Cardiac muscle cell (in vitro differentiated cells and primary cell): ENCODE results near the gene TMEM163. TPM values are rescaled to one million over a fixed set of nuclear protein-coding genes. Genes with fewer than 3 reads are reported as not detected.

ENCODE experiments used
- DNase-seq, 2 donors: peaks; one replicate each; pipeline versions ENCODE4 v3.0.0 to v3.0.0-alpha.2; 2010 to 2017; ENCODE audit warnings: low read depth in 1 of 2, low spot score in 1 of 2
- H3K27ac ChIP-seq: fragments of 200-600 bp; sonication (generic); 2 replicates; pipeline ENCODE4 v1.5.1; 2016
- H3K27me3 ChIP-seq: fragments of 200-600 bp; sonication (generic); 2 replicates; pipeline ENCODE4 v1.6.0; 2016; ENCODE audit warnings: control low read depth
- H3K36me3 ChIP-seq: fragments of 200-600 bp; sonication (generic); 2 replicates; pipeline ENCODE4 v1.5.1; 2016; ENCODE audit warnings: control low read depth
- H3K4me1 ChIP-seq: fragments of 200-600 bp; sonication (generic); 2 replicates; pipeline ENCODE4 v1.8.1; 2017; ENCODE audit warnings: low read depth, mild to moderate bottlenecking, mixed run types
- H3K4me3 ChIP-seq: fragments of 200-600 bp; sonication (generic); 2 replicates; pipeline ENCODE4 v1.5.1; 2016; ENCODE audit warnings: mild to moderate bottlenecking
- H3K9me3 ChIP-seq: fragments of 200-600 bp; sonication (generic); 2 replicates; pipeline ENCODE4 v1.5.1; 2017; ENCODE audit warnings: low read depth, mild to moderate bottlenecking, control low read depth
- polyA plus RNA-seq: library from polyadenylated mRNA; unstranded; fragments of >200 nt; fragmentation: Nextera tagmentation; extraction: Ambion mirVana; gene quantifications from 2 replicates; pipeline ENCODE4 v1.2.1, GENCODE V29; 2016
- total RNA-seq: library from RNA; depleted of rRNA; stranded (reverse); fragments of >200 nt; gene quantifications from 2 replicates; pipeline ENCODE4 v1.2.3, GENCODE V29; 2016
- TF ChIP-seq, protein P1 (sequence below): IDR thresholded peaks from 2 replicates; pipeline ENCODE4 v1.5.1; 2012; ENCODE audit warnings: low read depth, mild to moderate bottlenecking, low read length

TMEM163 gene
- total and polyA plus RNA-seq, 2 experiments from 2014 or later, result 45.8 to 58.1 TPM

DNA sequence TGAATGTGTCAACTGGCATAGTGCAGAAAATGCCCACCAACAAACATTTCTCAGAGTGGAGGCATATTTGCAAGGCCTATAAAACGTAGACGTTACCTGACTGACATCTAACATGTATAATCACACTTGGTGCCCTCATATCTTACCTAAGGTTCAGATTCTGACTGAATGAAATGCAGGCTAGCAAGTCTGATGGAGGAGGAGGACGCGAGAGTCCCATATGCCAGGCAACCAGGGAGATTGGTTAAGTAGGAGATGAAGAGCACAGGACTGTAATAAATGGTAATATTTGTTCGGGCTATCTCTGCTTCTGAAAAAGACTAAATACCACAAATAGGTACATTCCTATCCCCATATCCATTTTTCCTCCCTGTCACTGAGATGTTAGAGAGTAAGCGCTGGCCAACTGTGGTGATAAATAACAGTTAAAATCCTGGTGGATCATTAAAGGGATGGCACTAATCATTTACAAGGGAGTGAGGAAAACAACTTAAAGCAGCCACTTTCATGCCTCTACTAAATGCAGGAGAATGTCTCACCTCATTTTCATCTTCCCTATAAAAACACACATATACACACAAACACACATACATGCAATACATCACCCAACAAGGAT lies 217.2 kb downstream of the TMEM163 start:
- H3K36me3 ChIP-seq, result no peaks in the 10 kb centered on the region
- H3K9me3 ChIP-seq, result no peaks in the 10 kb centered on the region
- H3K27me3 ChIP-seq, result no peaks in the 10 kb centered on the region
- H3K27ac ChIP-seq, result no peak overlapping the region
- peaks cover 29% of the 10 kb centered on the region for H3K4me1 ChIP-seq
- no peak for DNase-seq
- TF ChIP-seq, protein P1, sequence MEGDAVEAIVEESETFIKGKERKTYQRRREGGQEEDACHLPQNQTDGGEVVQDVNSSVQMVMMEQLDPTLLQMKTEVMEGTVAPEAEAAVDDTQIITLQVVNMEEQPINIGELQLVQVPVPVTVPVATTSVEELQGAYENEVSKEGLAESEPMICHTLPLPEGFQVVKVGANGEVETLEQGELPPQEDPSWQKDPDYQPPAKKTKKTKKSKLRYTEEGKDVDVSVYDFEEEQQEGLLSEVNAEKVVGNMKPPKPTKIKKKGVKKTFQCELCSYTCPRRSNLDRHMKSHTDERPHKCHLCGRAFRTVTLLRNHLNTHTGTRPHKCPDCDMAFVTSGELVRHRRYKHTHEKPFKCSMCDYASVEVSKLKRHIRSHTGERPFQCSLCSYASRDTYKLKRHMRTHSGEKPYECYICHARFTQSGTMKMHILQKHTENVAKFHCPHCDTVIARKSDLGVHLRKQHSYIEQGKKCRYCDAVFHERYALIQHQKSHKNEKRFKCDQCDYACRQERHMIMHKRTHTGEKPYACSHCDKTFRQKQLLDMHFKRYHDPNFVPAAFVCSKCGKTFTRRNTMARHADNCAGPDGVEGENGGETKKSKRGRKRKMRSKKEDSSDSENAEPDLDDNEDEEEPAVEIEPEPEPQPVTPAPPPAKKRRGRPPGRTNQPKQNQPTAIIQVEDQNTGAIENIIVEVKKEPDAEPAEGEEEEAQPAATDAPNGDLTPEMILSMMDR, result no peak
- H3K4me3 ChIP-seq, result no peak overlapping the region

DNA sequence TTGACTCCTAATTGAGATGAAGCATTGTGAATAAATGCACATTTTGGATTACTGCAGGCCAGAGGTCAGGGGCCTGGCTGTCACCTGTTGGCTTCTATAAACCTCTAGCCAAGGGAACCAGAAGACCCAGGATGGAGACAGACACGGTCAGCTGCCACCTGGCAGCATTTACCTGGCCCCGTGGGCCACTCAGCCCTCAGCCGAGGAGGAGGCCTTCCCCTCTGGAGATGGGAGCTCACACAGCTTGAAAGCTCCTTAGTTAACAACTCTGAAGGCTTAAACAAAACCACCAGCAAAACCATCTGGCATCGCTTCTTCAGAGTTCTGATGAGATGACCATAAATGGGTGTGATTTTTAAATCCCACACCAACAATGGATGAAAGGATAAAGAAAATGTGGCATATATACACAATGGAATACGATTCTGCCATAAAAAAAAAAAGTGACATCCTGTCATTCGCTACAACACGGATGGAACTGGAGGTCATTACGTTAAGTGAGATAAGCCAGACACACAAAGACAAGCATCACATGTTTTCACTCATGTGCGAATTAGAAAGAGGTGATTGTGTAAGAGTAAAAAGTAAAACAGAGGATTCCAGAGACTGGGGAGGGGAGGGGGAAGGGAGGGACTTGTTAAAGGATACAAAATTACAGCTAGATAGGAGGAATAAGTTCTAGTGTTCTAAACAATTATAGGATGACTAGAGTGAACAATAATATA lies 218.4 kb downstream of the TMEM163 start:
- no peaks in the 10 kb centered on the region for H3K27me3 ChIP-seq
- peaks cover 21% of the 10 kb centered on the region for H3K4me1 ChIP-seq
- H3K4me3 ChIP-seq, result no peak overlapping the region
- H3K9me3 ChIP-seq, result no peaks in the 10 kb centered on the region
- TF ChIP-seq, protein P1, result no peak
- peak overlapping the region; percentile 85 for H3K27ac ChIP-seq
- DNase-seq, result no peak
- no peaks in the 10 kb centered on the region for H3K36me3 ChIP-seq

DNA sequence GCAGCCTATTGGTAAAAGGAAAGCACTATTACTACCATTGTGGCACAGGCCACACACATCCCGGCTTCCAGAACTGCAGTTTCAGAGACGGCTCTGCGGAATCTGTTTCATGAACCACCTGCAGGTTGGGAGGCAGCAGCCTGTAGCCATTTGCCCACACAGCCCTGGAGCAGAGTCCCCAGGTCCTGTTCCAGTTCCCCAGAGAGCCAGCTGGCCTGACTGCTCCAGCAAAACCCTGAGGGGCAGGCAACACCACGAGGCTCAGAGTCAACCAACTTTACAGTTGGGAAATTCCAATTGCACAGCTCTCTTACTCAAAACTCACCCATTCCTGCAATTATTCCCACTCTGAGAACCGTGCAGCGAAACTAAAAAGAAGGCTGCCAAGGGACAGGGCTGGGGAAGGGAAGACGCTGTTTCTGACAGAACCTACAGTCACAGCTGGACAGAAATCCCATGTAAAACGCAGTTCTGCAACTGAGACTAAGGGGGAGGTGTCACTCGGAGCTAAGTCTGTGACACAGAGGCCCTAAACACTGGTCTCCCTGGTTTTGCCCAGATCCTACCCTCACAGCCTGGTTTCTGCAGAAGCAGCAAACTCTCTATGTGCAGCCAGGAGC lies 219.4 kb downstream of the TMEM163 start:
- no peaks in the 10 kb centered on the region for H3K9me3 ChIP-seq
- TF ChIP-seq, protein P1, result no peak
- H3K4me3 ChIP-seq, result no peak overlapping the region
- H3K27ac ChIP-seq, result peak overlapping the region; percentile 85
- no peak for DNase-seq
- no peaks in the 10 kb centered on the region for H3K27me3 ChIP-seq
- H3K36me3 ChIP-seq, result no peaks in the 10 kb centered on the region
- H3K4me1 ChIP-seq, result peaks cover 26% of the 10 kb centered on the region

DNA sequence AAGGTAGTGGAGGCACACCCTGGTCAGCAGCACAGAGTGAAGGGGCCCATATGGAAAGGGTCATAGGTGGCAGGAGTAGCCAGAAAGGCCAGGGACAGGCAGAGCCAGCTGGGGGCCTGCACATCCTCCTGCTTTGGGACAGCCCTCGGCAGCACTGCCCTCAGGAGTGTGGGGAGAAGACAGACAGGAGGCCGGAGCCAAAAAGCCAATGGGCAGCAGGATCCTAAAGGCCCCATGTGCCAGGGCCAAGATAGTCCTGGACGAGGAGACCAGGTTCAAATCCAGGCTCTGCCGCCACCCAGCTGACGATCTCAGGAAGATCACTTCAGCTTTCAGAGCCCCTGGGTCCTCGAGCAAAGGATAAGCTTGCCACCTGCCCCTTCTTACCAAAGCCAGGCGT lies 220.1 kb downstream of the TMEM163 start:
- Histone ChIP-seq H3K4me1 (peaks cover 33% of the 10 kb centered on the region), H3K4me3 (no peak overlapping the region), H3K9me3 (no peaks in the 10 kb centered on the region), H3K27ac (no peak overlapping the region), H3K27me3 (no peaks in the 10 kb centered on the region), H3K36me3 (no peaks in the 10 kb centered on the region)
- TF ChIP-seq, protein P1, result no peak
- no peak for DNase-seq

DNA sequence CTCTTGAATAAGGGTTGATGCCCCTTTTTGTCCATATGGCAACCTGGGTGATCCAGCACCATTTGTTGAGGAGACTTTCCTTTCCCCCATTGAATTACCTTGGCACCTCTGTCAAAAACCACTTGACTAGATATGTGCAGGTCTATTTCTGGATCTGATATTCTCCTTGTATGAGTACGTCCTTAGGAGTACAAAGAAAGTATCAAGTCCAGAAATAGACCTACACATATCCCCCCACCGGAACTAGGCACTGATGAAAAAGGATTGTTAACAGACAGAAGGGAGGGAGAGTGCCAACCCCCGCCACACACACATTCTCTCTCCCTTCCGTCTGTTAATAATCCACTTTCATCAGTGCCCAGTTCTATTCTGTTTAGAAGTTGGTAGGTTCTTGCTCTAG lies 225.0 kb downstream of the TMEM163 start:
- peak in 1 of 2 donors; percentile 28 for DNase-seq
- Histone ChIP-seq H3K4me3 (no peak overlapping the region), H3K4me1 (peaks cover 42% of the 10 kb centered on the region), H3K36me3 (no peaks in the 10 kb centered on the region), H3K27me3 (no peaks in the 10 kb centered on the region), H3K9me3 (no peaks in the 10 kb centered on the region), H3K27ac (peak overlapping the region; percentile 53)
- TF ChIP-seq, protein P1, result no peak
